Chondrocyte (in vitro differentiated cells): ENCODE results near the gene WDR38. TPM values are rescaled to one million over a fixed set of nuclear protein-coding genes. Genes with fewer than 3 reads are reported as not detected.

Experiments
- DNase-seq: peaks from one replicate; pipeline ENCODE4 v3.0.0; 2021; ENCODE audit warnings: mixed read lengths, low spot score
- H3K27ac Mint-ChIP-seq: one replicate; pipeline ENCODE4 v1.8.0; 2021; ENCODE audit warnings: mild to moderate bottlenecking, moderate library complexity, mixed read lengths; ENCODE audit not compliant: unreplicated experiment
- H3K27me3 Mint-ChIP-seq: 2 replicates; pipeline ENCODE4 v1.8.0; 2021; ENCODE audit warnings: low read depth, mixed read lengths
- H3K36me3 Mint-ChIP-seq: 2 replicates; pipeline ENCODE4 v1.8.0; 2021; ENCODE audit warnings: low read depth, mixed read lengths
- H3K4me1 Mint-ChIP-seq: 2 replicates; pipeline ENCODE4 v1.8.0; 2021; ENCODE audit warnings: low read depth, mild to moderate bottlenecking, mixed read lengths
- H3K4me3 Mint-ChIP-seq: one replicate; pipeline ENCODE4 v1.8.0; 2021; ENCODE audit warnings: mild to moderate bottlenecking, moderate library complexity, mixed read lengths; ENCODE audit not compliant: unreplicated experiment
- H3K9me3 Mint-ChIP-seq: 2 replicates; pipeline ENCODE4 v1.8.0; 2021; ENCODE audit warnings: low read depth, mixed read lengths
- CTCF ChIP-seq: fragments of 200-600 bp; sonication (generic); IDR thresholded peaks from 2 replicates; pipeline ENCODE4 v1.5.0; 2021; ENCODE audit warnings: antibody characterized with exemption, mild to moderate bottlenecking, moderate library complexity
- total RNA-seq: library from RNA; stranded (reverse); gene quantifications from 3 replicates; pipeline ENCODE4 v1.2.1, GENCODE V29; 2021

Gene WDR38
- total RNA-seq, 1 donor from 2014 or later, result not detected

- Mint-ChIP-seq H3K4me1 (peaks cover 18% of the 10 kb centered on the region), H3K36me3 (peaks cover 2% of the 10 kb centered on the region), H3K27ac (no peak overlapping the region)
Observed at GRCh38 chr9:124828489-124829333, 24.5 kb upstream of the WDR38 start.

GRCh38 chr9:124829334-124829669, 24.0 kb upstream of the WDR38 start:
- Mint-ChIP-seq H3K9me3 (peaks cover 6% of the 10 kb centered on the region), H3K36me3 (peaks cover 2% of the 10 kb centered on the region), H3K27me3 (no peaks in the 10 kb centered on the region), H3K4me3 (no peak overlapping the region), H3K4me1 (peaks cover 21% of the 10 kb centered on the region), H3K27ac (no peak overlapping the region)
- no peak for DNase-seq
- no peak for TF ChIP-seq CTCF

More at GRCh38 chr9:124828489-124829333, 24.5 kb upstream of the WDR38 start:
- Mint-ChIP-seq H3K4me3 (no peak overlapping the region), H3K27me3 (no peaks in the 10 kb centered on the region), H3K9me3 (peaks cover 6% of the 10 kb centered on the region)
- TF ChIP-seq CTCF, result no peak
- no peak for DNase-seq

GRCh38 chr9:124830593-124830992, 22.7 kb upstream of the WDR38 start:
- H3K27me3 Mint-ChIP-seq, result no peaks in the 10 kb centered on the region
- peaks cover 4% of the 10 kb centered on the region for H3K9me3 Mint-ChIP-seq
- no peak overlapping the region for H3K27ac Mint-ChIP-seq
- TF ChIP-seq CTCF, result no peak
- peaks cover 34% of the 10 kb centered on the region for H3K4me1 Mint-ChIP-seq
- H3K4me3 Mint-ChIP-seq, result no peak overlapping the region
- DNase-seq, result no peak
- H3K36me3 Mint-ChIP-seq, result peaks cover 2% of the 10 kb centered on the region

- H3K9me3 Mint-ChIP-seq, result no peaks in the 10 kb centered on the region
- no peaks in the 10 kb centered on the region for H3K27me3 Mint-ChIP-seq
- H3K4me1 Mint-ChIP-seq, result peaks cover 38% of the 10 kb centered on the region
- H3K36me3 Mint-ChIP-seq, result no peaks in the 10 kb centered on the region
- H3K4me3 Mint-ChIP-seq, result no peak overlapping the region
- TF ChIP-seq CTCF, result no peak
- no peak for DNase-seq
- H3K27ac Mint-ChIP-seq, result peak overlapping the region; percentile 74
Observed at GRCh38 chr9:124831642-124832364, 21.5 kb upstream of the WDR38 start.

GRCh38 chr9:124834591-124834990, 18.7 kb upstream of the WDR38 start:
- DNase-seq, result no peak
- no peak overlapping the region for H3K4me3 Mint-ChIP-seq
- H3K9me3 Mint-ChIP-seq, result no peaks in the 10 kb centered on the region
- peak overlapping the region; percentile 93 for H3K27ac Mint-ChIP-seq
- H3K4me1 Mint-ChIP-seq, result peaks cover 34% of the 10 kb centered on the region
- H3K27me3 Mint-ChIP-seq, result no peaks in the 10 kb centered on the region
- no peaks in the 10 kb centered on the region for H3K36me3 Mint-ChIP-seq
- no peak for TF ChIP-seq CTCF
